Measurements from ENCODE around the gene CCDC116.

DNA sequence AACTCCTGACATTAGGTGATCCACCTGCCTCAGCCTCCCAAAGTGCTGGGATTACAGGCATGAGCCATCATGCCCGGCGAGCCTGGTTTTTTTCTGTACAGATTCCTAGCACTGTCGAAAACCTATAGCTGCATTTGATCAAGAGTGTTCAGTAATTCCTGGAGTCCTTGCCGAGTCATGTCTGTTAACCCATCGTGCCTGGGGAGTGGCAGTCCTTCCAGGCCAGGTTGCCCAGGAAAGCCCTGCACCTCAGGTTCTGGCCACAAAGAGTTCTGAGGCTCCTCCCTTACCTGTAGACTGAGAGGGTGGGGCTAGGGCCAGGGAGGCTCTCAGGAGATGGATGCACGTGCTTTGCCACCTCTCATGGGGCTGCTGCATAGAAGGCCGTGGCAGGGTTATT is 19.7 kb upstream of the CCDC116 start:
- TF ChIP-seq CTCF (IDR thresholded peaks at IDR 0.05; ENCODE audit: poor library complexity, severe bottlenecking) (no peak), EZH2 (IDR thresholded peaks at IDR 0.05; ENCODE audit: borderline replicate concordance, insufficient read depth, low read length, poor library complexity, severe bottlenecking) (no peak), EP300 (conservative IDR thresholded peaks at IDR 0.05; ENCODE audit: poor library complexity, severe bottlenecking) (no peak)
